Astrocyte (in vitro differentiated cells and primary cell): ENCODE data around the gene CISH.

Source experiments
- CTCF ChIP-seq: IDR thresholded peaks from 2 replicates; pipeline ENCODE4 v1.5.1; 2011; ENCODE audit warnings: low read depth, mild to moderate bottlenecking, inconsistent platforms, low read length, moderate library complexity; ENCODE audit not compliant: insufficient read depth
- EZH2 ChIP-seq: IDR thresholded peaks from 2 replicates; pipeline ENCODE4 v1.6.1; 2012; ENCODE audit warnings: mild to moderate bottlenecking, low read length, inconsistent platforms; ENCODE audit not compliant: insufficient read depth

DNA sequence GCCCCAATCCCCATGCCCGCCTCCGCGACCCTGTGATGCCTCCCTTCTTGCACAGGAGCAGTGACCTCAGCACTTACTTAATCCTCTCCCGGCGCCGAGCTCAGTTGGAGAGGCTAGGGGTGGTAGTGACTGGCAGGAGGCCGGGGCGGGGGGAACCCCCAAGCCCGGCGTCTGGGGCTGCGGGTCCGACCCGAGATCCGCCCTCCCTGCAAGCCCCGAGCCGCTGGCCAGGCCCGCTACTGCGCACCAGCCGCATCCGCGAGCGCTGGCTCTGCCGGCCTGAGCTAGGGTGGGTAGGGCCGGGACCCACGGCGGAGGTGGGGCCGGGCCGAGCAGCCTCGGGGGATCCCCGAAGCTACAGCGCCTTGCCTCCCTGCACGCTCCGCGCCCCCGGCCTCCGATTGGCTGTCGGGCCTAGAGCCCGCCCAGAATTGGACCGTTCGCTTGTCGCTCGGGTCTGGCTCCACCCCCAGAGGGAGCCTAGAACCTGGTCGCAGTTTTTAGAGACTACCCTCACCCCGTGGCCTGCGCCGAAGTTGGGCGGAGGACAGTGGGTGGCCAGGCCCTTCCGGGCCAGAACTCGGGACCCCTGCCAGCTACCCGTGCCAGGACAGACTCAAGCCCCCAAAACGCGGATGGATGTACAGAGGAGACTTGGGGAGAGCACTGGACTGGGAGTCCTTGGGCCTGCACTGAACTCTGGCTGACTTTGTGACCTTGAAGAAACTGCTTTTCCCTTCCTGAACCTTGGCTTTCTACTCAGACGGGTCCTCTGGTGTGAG is 44.0 kb downstream of the CISH start, which contains the start of gene C3orf18:
- no peak for TF ChIP-seq CTCF
- TF ChIP-seq EZH2 = no peak
